Measurements from ENCODE around the gene KBTBD2. TPM values are rescaled to one million over a fixed set of nuclear protein-coding genes. Genes with fewer than 3 reads are reported as not detected.
"Not testable (repeated sequence)": the region's sequence is repeated elsewhere in the genome, so short reads cannot be mapped to it uniquely, and the experiment has no call there.

The KBTBD2 gene
- total RNA-seq, 6 experiments from 2014 or later: 20.8 to 24.5 (median 22.0) TPM

DNA sequence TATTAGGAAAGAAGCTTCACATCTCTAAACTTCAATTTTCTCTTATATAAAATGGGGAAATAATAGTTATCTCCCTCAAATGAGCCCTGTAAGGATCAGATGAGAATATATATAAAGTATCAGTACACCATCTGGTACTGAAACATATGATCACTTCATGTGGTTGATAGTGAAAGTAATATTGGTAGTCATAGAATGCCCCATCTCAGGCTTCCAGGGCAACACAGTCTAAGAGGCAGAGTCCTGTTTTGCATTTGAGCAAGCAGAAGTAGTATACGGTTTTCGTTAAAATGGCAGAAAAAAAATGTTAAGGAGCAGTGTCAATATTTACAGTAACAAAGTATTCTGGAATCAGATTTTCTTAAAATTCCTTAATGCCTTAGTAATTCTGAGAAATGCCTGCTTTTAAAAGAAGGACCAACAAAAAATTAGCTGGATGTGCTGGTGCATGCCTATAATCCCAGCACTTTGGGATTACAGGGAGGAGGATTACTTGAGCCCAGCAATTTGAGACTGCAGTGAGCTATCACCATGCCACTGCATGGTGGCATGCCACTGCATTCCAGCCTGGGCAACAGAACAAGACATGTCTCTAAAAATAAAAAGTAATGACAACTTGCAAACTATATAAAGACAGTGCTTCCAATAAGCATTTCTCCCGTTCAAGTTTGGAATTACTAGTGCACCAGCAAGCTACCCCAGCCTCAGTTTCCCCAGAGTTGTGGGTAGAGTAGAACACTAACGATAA is 19.8 kb downstream of the KBTBD2 start:
- TF ChIP-seq, protein P1, sequence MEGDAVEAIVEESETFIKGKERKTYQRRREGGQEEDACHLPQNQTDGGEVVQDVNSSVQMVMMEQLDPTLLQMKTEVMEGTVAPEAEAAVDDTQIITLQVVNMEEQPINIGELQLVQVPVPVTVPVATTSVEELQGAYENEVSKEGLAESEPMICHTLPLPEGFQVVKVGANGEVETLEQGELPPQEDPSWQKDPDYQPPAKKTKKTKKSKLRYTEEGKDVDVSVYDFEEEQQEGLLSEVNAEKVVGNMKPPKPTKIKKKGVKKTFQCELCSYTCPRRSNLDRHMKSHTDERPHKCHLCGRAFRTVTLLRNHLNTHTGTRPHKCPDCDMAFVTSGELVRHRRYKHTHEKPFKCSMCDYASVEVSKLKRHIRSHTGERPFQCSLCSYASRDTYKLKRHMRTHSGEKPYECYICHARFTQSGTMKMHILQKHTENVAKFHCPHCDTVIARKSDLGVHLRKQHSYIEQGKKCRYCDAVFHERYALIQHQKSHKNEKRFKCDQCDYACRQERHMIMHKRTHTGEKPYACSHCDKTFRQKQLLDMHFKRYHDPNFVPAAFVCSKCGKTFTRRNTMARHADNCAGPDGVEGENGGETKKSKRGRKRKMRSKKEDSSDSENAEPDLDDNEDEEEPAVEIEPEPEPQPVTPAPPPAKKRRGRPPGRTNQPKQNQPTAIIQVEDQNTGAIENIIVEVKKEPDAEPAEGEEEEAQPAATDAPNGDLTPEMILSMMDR (IDR thresholded peaks at IDR 0.05): no peak
- Mint-ChIP-seq H3K9me3 (no peaks in the 10 kb centered on the region), H3K4me1 (ENCODE audit: low read depth) (peaks cover 17% of the 10 kb centered on the region), H3K27me3 (ENCODE audit: insufficient read depth) (no peaks in the 10 kb centered on the region; the same call in 1 of the 2 replicates), H3K4me3 (no peak overlapping the region), H3K27ac (peak overlapping the region; percentile 36), H3K36me3 (ENCODE audit: low read depth) (peaks cover 47% of the 10 kb centered on the region)
- no peak for DNase-seq

DNA sequence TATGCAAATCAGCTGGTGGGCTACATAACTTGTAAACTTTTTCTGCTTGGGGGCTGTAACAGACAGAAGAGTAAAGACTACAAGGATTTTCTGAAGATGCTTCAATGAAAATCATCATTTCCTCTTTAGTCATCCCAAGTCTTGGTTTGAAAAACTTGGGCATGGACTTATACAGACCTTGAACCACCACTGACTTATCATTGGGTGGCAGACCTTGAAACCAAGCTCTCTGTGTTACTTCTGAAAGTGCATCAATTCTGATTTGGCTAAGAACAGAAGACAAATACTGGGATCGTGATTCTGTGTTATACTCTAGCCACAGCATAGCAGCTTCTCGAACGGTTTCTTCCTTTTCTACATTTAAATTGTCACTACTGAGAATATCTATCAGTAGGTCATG is 21.3 kb downstream of the KBTBD2 start:
- Mint-ChIP-seq H3K9me3 (no peaks in the 10 kb centered on the region), H3K4me1 (ENCODE audit: low read depth) (peaks cover 11% of the 10 kb centered on the region), H3K27me3 (ENCODE audit: insufficient read depth) (no peaks in the 10 kb centered on the region; the same call in 1 of the 2 replicates), H3K4me3 (no peak overlapping the region), H3K27ac (no peak overlapping the region), H3K36me3 (ENCODE audit: low read depth) (peaks cover 57% of the 10 kb centered on the region)
- DNase-seq: no peak
- TF ChIP-seq, protein P1 (IDR thresholded peaks at IDR 0.05): no peak

DNA sequence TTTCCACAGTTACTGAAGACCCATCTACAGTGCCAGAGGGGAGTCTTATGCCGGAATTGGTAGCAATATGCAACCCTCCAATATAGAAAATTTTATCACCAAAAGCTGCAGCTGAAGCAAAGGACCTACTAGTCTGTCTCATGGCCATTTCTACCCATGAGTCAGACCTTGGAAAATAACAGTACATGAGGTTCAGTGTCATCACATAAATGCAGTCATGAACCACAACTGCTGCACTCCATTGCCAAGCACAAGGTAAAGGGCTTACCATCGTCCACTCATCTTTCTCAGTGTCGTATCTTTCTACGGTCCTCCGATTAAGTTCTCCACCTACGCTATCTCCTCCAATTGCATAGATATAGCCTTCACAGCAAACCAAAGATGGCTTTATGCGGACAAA is 21.8 kb downstream of the KBTBD2 start:
- peaks cover 54% of the 10 kb centered on the region for H3K36me3 Mint-ChIP-seq (ENCODE audit: low read depth)
- peaks cover 11% of the 10 kb centered on the region for H3K4me1 Mint-ChIP-seq (ENCODE audit: low read depth)
- H3K27me3 Mint-ChIP-seq (ENCODE audit: insufficient read depth): no peaks in the 10 kb centered on the region; the same call in 1 of the 2 replicates
- no peak overlapping the region for H3K4me3 Mint-ChIP-seq
- no peaks in the 10 kb centered on the region for H3K9me3 Mint-ChIP-seq
- H3K27ac Mint-ChIP-seq: no peak overlapping the region
- TF ChIP-seq, protein P1 (IDR thresholded peaks at IDR 0.05): no peak
- DNase-seq: no peak

DNA sequence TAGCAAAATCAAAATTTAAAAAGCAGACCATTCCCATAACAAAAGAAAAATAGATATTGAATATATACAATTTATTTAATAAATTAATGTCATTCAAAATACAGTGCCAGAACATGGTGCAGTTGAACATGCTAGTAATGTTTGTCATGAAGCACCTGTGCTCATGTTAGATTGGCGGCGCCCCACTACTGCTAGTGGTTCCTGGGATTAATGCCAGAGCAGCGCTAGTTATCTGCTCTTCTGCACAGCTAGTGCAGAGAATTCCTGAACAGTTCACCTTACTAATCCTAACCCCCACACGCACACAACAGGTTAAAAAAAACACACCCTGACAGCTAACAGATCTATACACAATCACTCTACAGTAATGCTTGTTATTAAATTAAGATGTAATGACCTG is 23.4 kb downstream of the KBTBD2 start:
- no peak overlapping the region for H3K4me3 Mint-ChIP-seq
- peaks cover 61% of the 10 kb centered on the region for H3K36me3 Mint-ChIP-seq (ENCODE audit: low read depth)

DNA sequence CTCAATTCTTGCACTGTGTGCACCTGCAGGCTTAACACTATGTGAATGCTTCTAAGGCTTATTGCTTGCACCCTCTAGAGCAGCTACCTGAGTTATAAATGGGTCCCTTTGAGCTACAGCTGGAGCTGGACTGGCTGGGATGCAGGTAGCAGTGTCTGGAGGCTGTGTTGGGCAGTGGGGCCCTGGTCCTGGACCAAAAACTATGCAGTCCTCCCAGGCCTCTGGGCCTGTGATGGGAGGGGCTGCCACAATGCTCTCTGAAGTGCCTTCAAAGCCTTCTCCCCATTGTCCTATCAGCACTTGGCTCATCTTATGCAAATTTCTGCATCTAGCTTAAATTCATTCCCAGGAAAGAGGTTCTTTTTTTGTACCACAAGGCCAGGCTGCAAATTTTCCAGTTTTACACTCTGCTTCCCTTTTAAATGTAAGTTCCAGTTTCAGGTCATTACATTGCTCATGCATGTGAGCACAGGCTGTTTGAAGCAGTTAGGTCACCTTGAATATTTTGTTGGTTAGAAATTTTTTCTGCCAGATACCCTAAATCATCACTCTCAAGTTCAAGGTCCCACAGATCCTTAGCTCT is 26.0 kb downstream of the KBTBD2 start:
- no peak for DNase-seq
- H3K4me3 Mint-ChIP-seq: no peak overlapping the region
- H3K9me3 Mint-ChIP-seq: no peaks in the 10 kb centered on the region
- no peak overlapping the region for H3K27ac Mint-ChIP-seq
- peaks cover 53% of the 10 kb centered on the region for H3K36me3 Mint-ChIP-seq (ENCODE audit: low read depth)
- TF ChIP-seq, protein P1 (IDR thresholded peaks at IDR 0.05): no peak
- peaks cover 3% of the 10 kb centered on the region; the same call in 1 of the 2 replicates for H3K27me3 Mint-ChIP-seq (ENCODE audit: insufficient read depth)
- peaks cover 7% of the 10 kb centered on the region; the same call in 1 of the 2 replicates for H3K4me1 Mint-ChIP-seq (ENCODE audit: low read depth)

More for the DNA sequence above, 23.4 kb downstream of the KBTBD2 start:
- H3K9me3 Mint-ChIP-seq: no peaks in the 10 kb centered on the region
- no peak for DNase-seq
- H3K27me3 Mint-ChIP-seq (ENCODE audit: insufficient read depth): no peaks in the 10 kb centered on the region; the same call in 1 of the 2 replicates
- TF ChIP-seq, protein P1 (IDR thresholded peaks at IDR 0.05): no peak
- peaks cover 18% of the 10 kb centered on the region for H3K4me1 Mint-ChIP-seq (ENCODE audit: low read depth)
- H3K27ac Mint-ChIP-seq: no peak overlapping the region

DNA sequence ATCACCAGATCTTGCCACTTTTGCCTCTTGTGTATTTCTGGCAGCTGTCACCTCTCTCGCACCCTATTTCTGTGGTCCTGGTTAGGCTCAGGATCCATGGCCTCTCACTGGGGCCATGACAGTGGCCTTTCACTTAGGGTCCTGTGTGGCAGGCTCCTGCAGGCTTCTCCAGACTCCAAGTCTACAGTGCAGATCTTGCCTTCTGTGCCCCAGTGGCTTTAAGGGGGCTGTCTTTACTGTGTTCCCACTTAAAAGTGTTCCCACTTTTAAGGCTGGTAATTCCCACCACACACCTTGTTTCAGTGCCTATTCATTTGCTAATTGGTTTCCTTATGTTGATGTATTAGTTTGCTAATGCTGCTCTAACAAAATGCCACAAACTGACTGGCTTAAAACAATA is 27.7 kb downstream of the KBTBD2 start:
- not testable (repeated sequence) for H3K4me1 Mint-ChIP-seq (ENCODE audit: low read depth); H3K27me3 Mint-ChIP-seq (ENCODE audit: insufficient read depth); DNase-seq; H3K27ac Mint-ChIP-seq; H3K9me3 Mint-ChIP-seq; H3K4me3 Mint-ChIP-seq
- peaks cover 41% of the 10 kb centered on the region for H3K36me3 Mint-ChIP-seq (ENCODE audit: low read depth)
